DND-41 (cell line): ENCODE results near the gene PRPSAP2.

ENCODE experiments used
- EZH2 ChIP-seq: IDR thresholded peaks from 3 replicates; pipeline ENCODE4 v1.6.1; 2012; ENCODE audit warnings: borderline replicate concordance, low read depth, mild to moderate bottlenecking, moderate library complexity, low read length, inconsistent platforms; ENCODE audit not compliant: severe bottlenecking
- TF ChIP-seq, protein P1 (sequence below): IDR thresholded peaks from 2 replicates; pipeline ENCODE4 v1.5.1; 2012; ENCODE audit warnings: borderline replicate concordance, low read length, moderate library complexity, mild to moderate bottlenecking; ENCODE audit not compliant: poor library complexity, severe bottlenecking; ENCODE audit errors: extremely low read depth

- TF ChIP-seq, protein P1, sequence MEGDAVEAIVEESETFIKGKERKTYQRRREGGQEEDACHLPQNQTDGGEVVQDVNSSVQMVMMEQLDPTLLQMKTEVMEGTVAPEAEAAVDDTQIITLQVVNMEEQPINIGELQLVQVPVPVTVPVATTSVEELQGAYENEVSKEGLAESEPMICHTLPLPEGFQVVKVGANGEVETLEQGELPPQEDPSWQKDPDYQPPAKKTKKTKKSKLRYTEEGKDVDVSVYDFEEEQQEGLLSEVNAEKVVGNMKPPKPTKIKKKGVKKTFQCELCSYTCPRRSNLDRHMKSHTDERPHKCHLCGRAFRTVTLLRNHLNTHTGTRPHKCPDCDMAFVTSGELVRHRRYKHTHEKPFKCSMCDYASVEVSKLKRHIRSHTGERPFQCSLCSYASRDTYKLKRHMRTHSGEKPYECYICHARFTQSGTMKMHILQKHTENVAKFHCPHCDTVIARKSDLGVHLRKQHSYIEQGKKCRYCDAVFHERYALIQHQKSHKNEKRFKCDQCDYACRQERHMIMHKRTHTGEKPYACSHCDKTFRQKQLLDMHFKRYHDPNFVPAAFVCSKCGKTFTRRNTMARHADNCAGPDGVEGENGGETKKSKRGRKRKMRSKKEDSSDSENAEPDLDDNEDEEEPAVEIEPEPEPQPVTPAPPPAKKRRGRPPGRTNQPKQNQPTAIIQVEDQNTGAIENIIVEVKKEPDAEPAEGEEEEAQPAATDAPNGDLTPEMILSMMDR, result no peak
- TF ChIP-seq EZH2, result no peak
These were observed 1.3 kb downstream of the PRPSAP2 start for GRCh38 chr17:18859256-18859655.
